Neuronal stem cell (in vitro differentiated cells): ENCODE data around the gene FMO1.

ENCODE experiments used
- DNase-seq: peaks from one replicate; pipeline ENCODE4 v3.0.0-alpha.2; 2013; ENCODE audit warnings: low spot score
- H2AFZ ChIP-seq: one replicate; pipeline ENCODE4 v1.6.1; 2013; ENCODE audit warnings: mild to moderate bottlenecking, low read length, inconsistent platforms
- H2AK5ac ChIP-seq: 2 replicates; pipeline ENCODE4 v1.6.1; 2013; ENCODE audit warnings: low read depth, mild to moderate bottlenecking, inconsistent platforms, low read length, moderate library complexity, mixed read lengths
- H2BK120ac ChIP-seq: 2 replicates; pipeline ENCODE4 v1.6.1; 2013; ENCODE audit warnings: low read depth, mild to moderate bottlenecking, inconsistent platforms, low read length, moderate library complexity, mixed read lengths
- H2BK12ac ChIP-seq: one replicate; pipeline ENCODE4 v1.6.1; 2013; ENCODE audit warnings: low read length, inconsistent platforms
- H2BK15ac ChIP-seq: 2 replicates; pipeline ENCODE4 v1.6.1; 2013; ENCODE audit warnings: mild to moderate bottlenecking, low read length, inconsistent platforms, mixed read lengths
- H2BK5ac ChIP-seq: one replicate; pipeline ENCODE4 v1.6.1; 2013; ENCODE audit warnings: inconsistent platforms, mild to moderate bottlenecking, low read length, moderate library complexity
- H3K14ac ChIP-seq: one replicate; pipeline ENCODE4 v1.6.1; 2013; ENCODE audit warnings: low read length, inconsistent platforms
- H3K18ac ChIP-seq: 2 replicates; pipeline ENCODE4 v1.6.1; 2013; ENCODE audit warnings: low read length, inconsistent platforms
- H3K23ac ChIP-seq: 2 replicates; pipeline ENCODE4 v1.6.1; 2013; ENCODE audit warnings: low read depth, mild to moderate bottlenecking, mixed read lengths, low read length, inconsistent platforms; ENCODE audit not compliant: poor library complexity
- H3K27ac ChIP-seq: replicated peaks from 3 replicates; pipeline ENCODE4 v1.5.1; 2013; ENCODE audit warnings: low read length, inconsistent platforms
- H3K27me3 ChIP-seq, 3 experiments: 2 replicates each; pipeline ENCODE4 v1.6.1; 2013; ENCODE audit warnings: low read length in 3 of 3, mild to moderate bottlenecking in 2 of 3, inconsistent platforms in 1 of 3, low read depth in 1 of 3, mixed read lengths in 1 of 3, moderate library complexity in 1 of 3; ENCODE audit not compliant: control insufficient read depth in 3 of 3, insufficient read depth in 3 of 3
- H3K36me3 ChIP-seq, 2 donors: replicated peaks in 1 of 2; 2 replicates each; pipeline ENCODE4 v1.6.1; 2013; ENCODE audit warnings: low read length in 2 of 2; ENCODE audit not compliant: control insufficient read depth in 2 of 2, insufficient read depth in 2 of 2
- H3K4ac ChIP-seq: 2 replicates; pipeline ENCODE4 v1.6.1; 2013; ENCODE audit warnings: inconsistent platforms, mild to moderate bottlenecking, low read length, moderate library complexity
- H3K4me1 ChIP-seq, 2 donors: 1 replicate in 1 of 2; 2 replicates in 1 of 2; pipeline ENCODE4 v1.6.1; 2013; ENCODE audit warnings: low read length in 2 of 2, low read depth in 1 of 2; ENCODE audit not compliant: control insufficient read depth in 2 of 2, insufficient read depth in 1 of 2
- H3K4me2 ChIP-seq: one replicate; pipeline ENCODE4 v1.6.1; 2013; ENCODE audit warnings: mild to moderate bottlenecking, low read length, inconsistent platforms; ENCODE audit not compliant: insufficient read depth, poor library complexity, severe bottlenecking
- H3K4me3 ChIP-seq, 2 donors: 2 replicates each; pipeline ENCODE4 v1.5.1; 2013; ENCODE audit warnings: low read length in 2 of 2, mild to moderate bottlenecking in 2 of 2, inconsistent platforms in 1 of 2, moderate library complexity in 1 of 2
- H3K79me1 ChIP-seq: one replicate; pipeline ENCODE4 v1.6.1; 2013; ENCODE audit warnings: low read depth, mild to moderate bottlenecking, inconsistent platforms, low read length, moderate library complexity
- H3K9ac ChIP-seq: one replicate; pipeline ENCODE4 v1.6.1; 2013; ENCODE audit warnings: mild to moderate bottlenecking, low read depth, low read length, inconsistent platforms; ENCODE audit not compliant: poor library complexity
- H3K9me3 ChIP-seq, 2 donors: replicated peaks in 1 of 2; 2 replicates each; pipeline versions ENCODE3 to v1.6.1; 2013; ENCODE audit warnings: low read length in 2 of 2, mild to moderate bottlenecking in 2 of 2, inconsistent platforms in 1 of 2, low read depth in 1 of 2, mixed read lengths in 1 of 2, moderate library complexity in 1 of 2; ENCODE audit not compliant: control insufficient read depth in 2 of 2, insufficient read depth in 1 of 2
- H4K8ac ChIP-seq: one replicate; pipeline ENCODE4 v1.6.1; 2013; ENCODE audit warnings: low read depth, mild to moderate bottlenecking, inconsistent platforms, low read length, moderate library complexity
- H4K91ac ChIP-seq: one replicate; pipeline ENCODE4 v1.6.1; 2013; ENCODE audit warnings: low read length, low read depth, mild to moderate bottlenecking, inconsistent platforms; ENCODE audit not compliant: poor library complexity
- WGBS, 2 donors: extraction: QIAGEN DNeasy Blood & Tissue Kit; methylation state at CpG; one replicate each; pipeline ENCODE4 v1.1.7; 2013; ENCODE audit warnings: missing lambda C conversion rate in 2 of 2, mixed read lengths in 1 of 2; ENCODE audit not compliant: insufficient read length in 2 of 2, insufficient replicate concordance in 1 of 2; ENCODE audit errors: extremely low coverage in 2 of 2; 5-methylcytosine and 5-hydroxymethylcytosine counted together

FMO1 gene

DNA sequence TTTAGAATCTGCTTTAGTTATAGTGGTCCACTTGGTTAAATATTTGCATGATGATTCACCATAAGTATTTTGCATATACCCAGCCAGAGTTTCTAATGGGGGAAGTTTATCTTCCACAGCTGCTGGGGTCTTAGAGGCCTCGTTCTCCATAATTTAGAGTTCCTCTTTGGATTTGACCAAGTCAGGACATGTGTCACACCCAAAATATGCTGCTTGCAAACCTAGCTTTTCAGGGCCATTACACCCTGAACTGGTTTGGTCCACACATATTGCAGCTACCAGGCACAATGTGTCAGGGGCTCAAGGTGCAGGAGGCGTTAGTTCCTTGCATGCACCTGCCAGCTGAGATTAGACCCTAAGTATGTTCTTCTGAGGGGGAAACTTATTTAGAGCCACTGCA, 48.6 kb downstream of the FMO1 start:
- Histone ChIP-seq H4K91ac (no peak overlapping the region), H3K4me1 (no peaks in the 10 kb centered on the region), H3K79me1 (no peaks in the 10 kb centered on the region), H3K18ac (no peak overlapping the region), H2BK15ac (no peak overlapping the region), H2BK12ac (no peak overlapping the region), H3K4ac (no peak overlapping the region), H3K23ac (no peak overlapping the region), H2AK5ac (no peak overlapping the region), H3K27ac (no peak overlapping the region), H4K8ac (no peak overlapping the region), H3K14ac (no peak overlapping the region), H3K9ac (no peak overlapping the region), H3K4me2 (no peak overlapping the region), H3K4me3 (no peak overlapping the region), H3K27me3 (no peaks in the 10 kb centered on the region), H3K9me3 (peaks cover 0 to 2% of the 10 kb centered on the region in 2 donors), H2BK120ac (no peak overlapping the region), H2BK5ac (no peak overlapping the region), H3K36me3 (no peaks in the 10 kb centered on the region), H2AFZ (no peak overlapping the region)
- no peak for DNase-seq
- WGBS, 2 donors, result no CpG with 5 or more reads among the region's 2 CpGs

DNA sequence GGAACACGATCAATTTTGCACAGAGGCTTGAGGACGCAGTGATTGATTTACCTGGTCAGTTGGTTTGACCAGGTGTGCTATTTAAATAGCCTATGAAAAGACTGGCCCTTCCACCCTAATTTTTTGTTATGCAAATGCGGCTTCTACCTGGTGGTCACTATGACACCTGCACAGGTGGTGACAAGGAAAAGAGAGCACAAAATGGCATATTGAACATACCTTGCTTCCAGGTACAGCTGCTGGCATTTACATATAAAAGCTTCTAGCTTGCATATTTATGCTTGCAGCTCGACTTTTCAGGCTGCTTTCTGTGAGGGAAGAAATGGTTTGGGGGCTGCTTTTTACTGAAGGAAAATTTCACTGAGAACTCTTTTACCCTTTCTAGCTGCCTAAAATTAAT, 50.4 kb downstream of the FMO1 start:
- H3K27ac ChIP-seq, result no peak overlapping the region
- H3K9ac ChIP-seq, result no peak overlapping the region
- no peak overlapping the region for H4K91ac ChIP-seq
- H2BK15ac ChIP-seq, result no peak overlapping the region
- no peak overlapping the region for H2BK12ac ChIP-seq
- H3K14ac ChIP-seq, result no peak overlapping the region
- no peak overlapping the region for H3K4me2 ChIP-seq
- H3K4me1 ChIP-seq, result no peaks in the 10 kb centered on the region
- no peaks in the 10 kb centered on the region for H3K79me1 ChIP-seq
- WGBS, 2 donors, result no CpG with 5 or more reads among the region's 4 CpGs
- H2BK120ac ChIP-seq, result no peak overlapping the region
- no peak overlapping the region for H2AFZ ChIP-seq
- H3K4ac ChIP-seq, result no peak overlapping the region
- H3K4me3 ChIP-seq, result no peak overlapping the region
- H3K36me3 ChIP-seq, result no peaks in the 10 kb centered on the region
- peaks cover 0 to 2% of the 10 kb centered on the region in 2 donors for H3K9me3 ChIP-seq
- H2AK5ac ChIP-seq, result no peak overlapping the region
- no peak overlapping the region for H3K23ac ChIP-seq
- DNase-seq, result no peak
- H2BK5ac ChIP-seq, result no peak overlapping the region
- no peak overlapping the region for H4K8ac ChIP-seq
- H3K18ac ChIP-seq, result no peak overlapping the region
- no peaks in the 10 kb centered on the region for H3K27me3 ChIP-seq

DNA sequence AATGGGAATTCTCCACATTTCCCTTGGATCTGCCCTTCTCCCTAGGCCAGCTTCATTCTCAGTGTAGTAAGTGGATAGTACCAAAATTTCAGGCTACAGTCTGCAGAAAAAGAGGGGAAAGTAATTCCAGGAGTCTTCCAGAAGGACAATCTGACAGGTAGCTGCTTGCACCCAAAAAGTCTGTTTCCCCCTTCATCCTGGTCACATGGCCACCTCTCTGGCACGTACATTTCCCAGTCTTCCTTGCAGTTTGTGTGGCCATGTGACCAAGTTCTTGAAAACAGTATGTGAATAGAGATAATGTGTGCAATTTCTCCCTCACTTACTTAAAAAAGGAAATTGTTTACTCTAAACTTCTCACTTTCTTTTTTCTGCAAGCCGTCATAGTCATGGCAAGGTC, 51.0 kb downstream of the FMO1 start:
- Histone ChIP-seq H3K23ac (no peak overlapping the region), H4K8ac (no peak overlapping the region), H2BK5ac (no peak overlapping the region), H3K14ac (no peak overlapping the region), H2AFZ (no peak overlapping the region), H3K4me2 (no peak overlapping the region), H3K4me3 (no peak overlapping the region), H2BK15ac (no peak overlapping the region), H3K27ac (no peak overlapping the region), H3K27me3 (no peaks in the 10 kb centered on the region), H2BK120ac (no peak overlapping the region), H2BK12ac (no peak overlapping the region), H3K36me3 (no peaks in the 10 kb centered on the region), H2AK5ac (no peak overlapping the region), H3K9ac (no peak overlapping the region), H3K4ac (no peak overlapping the region), H3K18ac (no peak overlapping the region), H3K79me1 (no peaks in the 10 kb centered on the region), H3K4me1 (no peaks in the 10 kb centered on the region), H3K9me3 (peaks cover 0 to 2% of the 10 kb centered on the region in 2 donors), H4K91ac (no peak overlapping the region)
- DNase-seq, result no peak
- no CpG with 5 or more reads among the region's 2 CpGs for WGBS, 2 donors

DNA sequence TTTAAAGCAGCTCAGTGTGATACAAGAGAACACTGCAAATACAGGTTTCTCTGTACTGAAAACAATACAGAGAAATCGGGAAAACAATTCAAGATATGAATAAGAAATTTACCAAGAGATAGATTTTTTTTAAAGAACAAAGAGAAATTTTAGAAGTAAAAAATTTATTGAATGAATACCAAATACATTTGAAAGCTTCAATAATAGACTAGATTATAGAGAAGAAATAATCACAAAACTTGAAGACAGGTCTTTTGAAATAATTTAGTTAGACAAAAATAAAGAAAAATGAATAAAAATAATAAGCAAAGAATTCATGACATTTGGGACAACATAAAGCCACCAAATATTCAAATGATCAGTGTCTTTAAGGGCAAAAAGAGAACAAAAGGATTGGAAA, 52.1 kb downstream of the FMO1 start:
- Histone ChIP-seq H2BK120ac (no peak overlapping the region), H3K36me3 (no peaks in the 10 kb centered on the region), H2AK5ac (no peak overlapping the region), H2AFZ (no peak overlapping the region), H3K9ac (no peak overlapping the region), H3K4me1 (no peaks in the 10 kb centered on the region), H3K18ac (no peak overlapping the region), H3K9me3 (peaks cover 0 to 2% of the 10 kb centered on the region in 2 donors), H2BK12ac (no peak overlapping the region), H3K23ac (no peak overlapping the region), H4K91ac (no peak overlapping the region), H3K27me3 (no peaks in the 10 kb centered on the region), H3K79me1 (no peaks in the 10 kb centered on the region), H2BK5ac (no peak overlapping the region), H3K4me2 (no peak overlapping the region), H3K14ac (no peak overlapping the region), H3K4me3 (no peak overlapping the region), H3K27ac (no peak overlapping the region), H4K8ac (no peak overlapping the region), H3K4ac (no peak overlapping the region), H2BK15ac (no peak overlapping the region)
- DNase-seq, result no peak
- WGBS, 2 donors, result no CpG with 5 or more reads among the region's 1 CpG
